ENCODE measurements around the gene NFIB. TPM values are rescaled to one million over a fixed set of nuclear protein-coding genes. Genes with fewer than 3 reads are reported as not detected.

The NFIB gene
- polyA plus RNA-seq, 3 donors: not detected

DNA sequence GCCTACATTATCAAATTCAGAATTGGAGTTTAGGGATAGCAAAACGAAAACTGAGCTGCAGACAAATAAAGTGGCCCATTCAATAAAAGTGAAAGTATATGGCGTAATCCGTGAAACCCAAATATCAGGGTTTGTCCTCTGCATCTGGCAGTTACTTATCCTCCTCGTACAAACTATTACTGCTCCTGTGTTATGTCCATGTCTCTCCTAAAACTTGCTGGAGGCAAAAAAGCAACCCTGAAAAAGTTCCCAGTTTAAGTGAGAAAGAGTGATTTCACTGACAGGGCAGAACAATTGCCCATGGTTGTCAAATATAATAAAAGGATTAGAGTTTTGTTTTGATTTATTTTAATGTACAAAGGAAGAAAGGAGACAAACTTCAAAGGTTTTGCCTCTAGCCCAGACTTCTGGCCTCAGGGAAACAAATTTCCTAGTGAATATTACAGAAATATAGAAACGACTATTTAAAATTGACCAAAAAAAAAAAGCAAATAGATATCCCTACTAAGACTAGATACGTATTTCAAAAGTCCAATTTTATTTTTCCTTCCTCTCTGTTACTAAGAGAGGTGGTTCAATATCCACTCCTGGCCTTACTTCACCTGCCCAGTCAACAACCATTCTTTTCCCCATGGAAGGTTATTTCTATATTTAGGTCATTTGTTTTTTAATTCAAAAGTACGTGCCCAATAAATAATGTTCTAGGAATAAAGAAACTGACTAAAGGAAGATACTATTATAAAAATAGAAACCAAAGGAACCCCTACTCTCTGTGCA lies 50.0 kb downstream of the NFIB start:
- intact Hi-C loops (cut with micrococcal nuclease): no loop called here
- H3K27ac Mint-ChIP-seq: no peak overlapping the region
- Histone ChIP-seq H4K20me1 (ENCODE audit: insufficient read depth, low read length) (no peaks in the 10 kb centered on the region), H3K4me2 (replicated peaks; ENCODE audit: extremely low read depth, low read length, poor library complexity, severe bottlenecking) (no peak overlapping the region), H3K9me3 (replicated peaks in 1 of 2; ENCODE audit: control insufficient read depth in 1 of 2, insufficient read depth in 1 of 2, low read length in 2 of 2) (no peaks in the 10 kb centered on the region), H3K27me3 (ENCODE audit: control insufficient read depth in 2 of 2, insufficient read depth in 2 of 2, low read length in 2 of 2) (no peaks in the 10 kb centered on the region), H3K27ac (ENCODE audit: low read depth in 1 of 2, low read length in 2 of 2) (no peak overlapping the region), H3K79me2 (ENCODE audit: insufficient read depth, low read length) (no peaks in the 10 kb centered on the region), H3K4me1 (ENCODE audit: control insufficient read depth in 1 of 2, insufficient read depth in 2 of 2, low read length in 2 of 2) (no peaks in the 10 kb centered on the region), H3K4me3 (replicated peaks in 1 of 3; ENCODE audit: low read depth in 2 of 3, low read length in 3 of 3) (no peak overlapping the region), H3K9ac (ENCODE audit: insufficient read depth, low read length, poor library complexity, severe bottlenecking) (no peak overlapping the region), H2AFZ (ENCODE audit: insufficient read depth, low read depth, low read length, poor library complexity, severe bottlenecking) (no peak overlapping the region), H3K36me3 (replicated peaks in 1 of 2; ENCODE audit: control insufficient read depth in 1 of 2, insufficient read depth in 2 of 2, low read length in 2 of 2) (no peaks in the 10 kb centered on the region)
- peaks cover 0 to 6% (median 2%) of the 10 kb centered on the region in 7 donors for H3K9me3 Mint-ChIP-seq
- TF ChIP-seq, protein P1, sequence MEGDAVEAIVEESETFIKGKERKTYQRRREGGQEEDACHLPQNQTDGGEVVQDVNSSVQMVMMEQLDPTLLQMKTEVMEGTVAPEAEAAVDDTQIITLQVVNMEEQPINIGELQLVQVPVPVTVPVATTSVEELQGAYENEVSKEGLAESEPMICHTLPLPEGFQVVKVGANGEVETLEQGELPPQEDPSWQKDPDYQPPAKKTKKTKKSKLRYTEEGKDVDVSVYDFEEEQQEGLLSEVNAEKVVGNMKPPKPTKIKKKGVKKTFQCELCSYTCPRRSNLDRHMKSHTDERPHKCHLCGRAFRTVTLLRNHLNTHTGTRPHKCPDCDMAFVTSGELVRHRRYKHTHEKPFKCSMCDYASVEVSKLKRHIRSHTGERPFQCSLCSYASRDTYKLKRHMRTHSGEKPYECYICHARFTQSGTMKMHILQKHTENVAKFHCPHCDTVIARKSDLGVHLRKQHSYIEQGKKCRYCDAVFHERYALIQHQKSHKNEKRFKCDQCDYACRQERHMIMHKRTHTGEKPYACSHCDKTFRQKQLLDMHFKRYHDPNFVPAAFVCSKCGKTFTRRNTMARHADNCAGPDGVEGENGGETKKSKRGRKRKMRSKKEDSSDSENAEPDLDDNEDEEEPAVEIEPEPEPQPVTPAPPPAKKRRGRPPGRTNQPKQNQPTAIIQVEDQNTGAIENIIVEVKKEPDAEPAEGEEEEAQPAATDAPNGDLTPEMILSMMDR (IDR thresholded peaks at IDR 0.05): no peak
- no peak for DNase-seq
- no peaks in the 10 kb centered on the region for H3K36me3 Mint-ChIP-seq
- H3K27me3 Mint-ChIP-seq (ENCODE audit: low read depth in 3 of 3): peaks cover 0 to 2% (median 0%) of the 10 kb centered on the region in 3 donors
- H3K4me3 Mint-ChIP-seq: no peak overlapping the region
- 100% methylated on average over 1 of the region's 7 CpGs for WGBS (ENCODE audit: insufficient coverage)
- no peaks in the 10 kb centered on the region for H3K4me1 Mint-ChIP-seq

DNA sequence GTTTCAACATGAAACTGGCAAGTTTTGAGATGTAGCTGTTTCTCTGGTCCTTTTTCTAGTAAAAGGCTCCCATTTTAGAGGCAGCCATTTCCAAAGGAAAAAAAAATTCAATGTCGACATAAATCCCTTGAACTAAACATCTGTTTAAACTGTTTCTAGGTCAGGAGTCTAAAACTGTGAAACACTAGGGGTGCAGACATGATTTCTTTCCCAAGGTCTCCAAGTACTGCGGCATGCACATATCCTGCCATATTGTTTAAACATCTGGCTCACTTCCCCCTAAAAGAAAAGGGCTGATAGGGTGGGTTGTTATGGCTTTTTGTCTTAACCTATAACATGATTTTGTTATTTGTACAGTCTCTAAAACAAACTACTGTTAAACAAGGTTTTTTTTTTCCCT lies 51.1 kb downstream of the NFIB start:
- Histone ChIP-seq H3K4me1 (ENCODE audit: control insufficient read depth in 1 of 2, insufficient read depth in 2 of 2, low read length in 2 of 2) (no peaks in the 10 kb centered on the region), H3K36me3 (replicated peaks in 1 of 2; ENCODE audit: control insufficient read depth in 1 of 2, insufficient read depth in 2 of 2, low read length in 2 of 2) (no peaks in the 10 kb centered on the region), H2AFZ (ENCODE audit: insufficient read depth, low read depth, low read length, poor library complexity, severe bottlenecking) (no peak overlapping the region), H3K4me3 (replicated peaks in 1 of 3; ENCODE audit: low read depth in 2 of 3, low read length in 3 of 3) (no peak overlapping the region), H3K9me3 (replicated peaks in 1 of 2; ENCODE audit: control insufficient read depth in 1 of 2, insufficient read depth in 1 of 2, low read length in 2 of 2) (no peaks in the 10 kb centered on the region), H3K27ac (ENCODE audit: low read depth in 1 of 2, low read length in 2 of 2) (no peak overlapping the region), H3K27me3 (ENCODE audit: control insufficient read depth in 2 of 2, insufficient read depth in 2 of 2, low read length in 2 of 2) (no peaks in the 10 kb centered on the region), H3K79me2 (ENCODE audit: insufficient read depth, low read length) (no peaks in the 10 kb centered on the region), H4K20me1 (ENCODE audit: insufficient read depth, low read length) (no peaks in the 10 kb centered on the region), H3K4me2 (replicated peaks; ENCODE audit: extremely low read depth, low read length, poor library complexity, severe bottlenecking) (no peak overlapping the region), H3K9ac (ENCODE audit: insufficient read depth, low read length, poor library complexity, severe bottlenecking) (no peak overlapping the region)
- Mint-ChIP-seq H3K27ac (no peak overlapping the region), H3K36me3 (no peaks in the 10 kb centered on the region), H3K9me3 (peaks cover 0 to 6% (median 0%) of the 10 kb centered on the region in 7 donors), H3K4me1 (no peaks in the 10 kb centered on the region), H3K27me3 (ENCODE audit: low read depth in 3 of 3) (peaks cover 0 to 2% (median 0%) of the 10 kb centered on the region in 3 donors), H3K4me3 (no peak overlapping the region)
- TF ChIP-seq, protein P1 (IDR thresholded peaks at IDR 0.05): no peak
- no peak for DNase-seq
- intact Hi-C loops (cut with micrococcal nuclease): no loop called here
- WGBS (ENCODE audit: insufficient coverage): 100% methylated on average over 1 of the region's 2 CpGs

Measured in CD14-positive monocyte (primary cell).